K562 (cell line): ENCODE results near the gene IRF2BP2. TPM values are rescaled to one million over a fixed set of nuclear protein-coding genes. Genes with fewer than 3 reads are reported as not detected.
A peak's percentile ranks its signal among the peaks of the same experiment; 100 is the strongest.

ENCODE experiments used
- E2F3 ChIP-seq: fragments of 250-450 bp; sonication (Bioruptor Pico); IDR thresholded peaks from 2 replicates; pipeline ENCODE4 v1.4.0; 2020; ENCODE audit warnings: mild to moderate bottlenecking
- ETV6 ChIP-seq, 3 experiments: fragments of 150-350 bp in 1 of 3; sonication (generic) in 1 of 3; formaldehyde crosslinking in 1 of 3; IDR thresholded peaks; 2 replicates each; pipeline versions ENCODE4 v1.6.1 to v1.8.0; 2014 to 2022; ENCODE audit warnings: borderline replicate concordance in 2 of 3, low read depth in 2 of 3, antibody characterized with exemption in 1 of 3, low read length in 1 of 3, mild to moderate bottlenecking in 1 of 3, missing genetic modification reagents in 1 of 3
- HNRNPH1 ChIP-seq: fragments of 200-400 bp; formaldehyde crosslinking; optimal IDR thresholded peaks from 2 replicates; pipeline ENCODE3; 2017; ENCODE audit warnings: low read depth, mild to moderate bottlenecking, low read length, moderate library complexity
- HNRNPK ChIP-seq: fragments of 200-400 bp; formaldehyde crosslinking; IDR thresholded peaks from one replicate; pipeline ENCODE4 v1.6.1; 2018; ENCODE audit warnings: mild to moderate bottlenecking, low read depth, low read length; ENCODE audit not compliant: poor library complexity, severe bottlenecking
- KLF10 ChIP-seq: fragments of 250-450 bp; sonication (Bioruptor Pico); IDR thresholded peaks from 2 replicates; pipeline ENCODE4 v1.6.1; 2021; ENCODE audit warnings: matching md5 sums
- MEF2D ChIP-seq: conservative IDR thresholded peaks from 2 replicates; pipeline ENCODE4 v1.6.1; 2016; ENCODE audit warnings: low read depth, missing genetic modification characterization, missing compliant biosample characterization
- PHTF2 ChIP-seq: fragments of 250-450 bp; sonication (Bioruptor Pico); IDR thresholded peaks from 2 replicates; pipeline ENCODE4 v1.5.0; 2021; ENCODE audit warnings: mild to moderate bottlenecking
- SRSF7 ChIP-seq: fragments of 200-400 bp; formaldehyde crosslinking; optimal IDR thresholded peaks from 2 replicates; pipeline ENCODE3; 2017; ENCODE audit warnings: mild to moderate bottlenecking, low read depth, low read length
- TEAD4 ChIP-seq, 2 experiments: sonication (generic) in 1 of 2; formaldehyde crosslinking in 1 of 2; IDR thresholded peaks; 2 replicates each; pipeline versions ENCODE4 v1.6.1 to v1.8.0; 2012 to 2022; ENCODE audit warnings: borderline replicate concordance in 1 of 2, inconsistent platforms in 1 of 2, low read length in 1 of 2, mild to moderate bottlenecking in 1 of 2, missing genetic modification reagents in 1 of 2
- YY1 ChIP-seq, 3 experiments: IDR thresholded peaks; 2 replicates each; pipeline ENCODE4 v1.6.1; 2011; ENCODE audit warnings: low read length in 2 of 3, mild to moderate bottlenecking in 2 of 3, moderate library complexity in 2 of 3, borderline replicate concordance in 1 of 3, control low read depth in 1 of 3, low read depth in 1 of 3; ENCODE audit not compliant: insufficient read depth in 3 of 3, insufficient replicate concordance in 2 of 3, control insufficient read depth in 1 of 3, insufficient read length in 1 of 3; ENCODE audit errors: extremely low read depth in 1 of 3
- ZNF282 ChIP-seq: sonication (generic); formaldehyde crosslinking; IDR thresholded peaks from 2 replicates; pipeline ENCODE4 v1.8.1; 2023; ENCODE audit warnings: missing genetic modification reagents
- polyA plus RNA-seq, 8 experiments: library from polyadenylated mRNA; depleted of rRNA in 4 of 8; stranded (reverse) in 5 of 8; unstranded in 3 of 8; fragments of >200 nt; fragmentation: Nextera tagmentation in 2 of 8; fragmentation: Illumina TruSeq in 1 of 8; extraction: Ambion mirVana in 2 of 8; extraction: Trizol in 1 of 8; gene quantifications; 2 replicates each; pipeline versions ENCODE4 v1.2.1 to v1.2.3, GENCODE V29; 2011 to 2014; ENCODE audit warnings: inconsistent platforms in 1 of 8, missing spikeins in 1 of 8
- total RNA-seq, 7 experiments: library from RNA; depleted of rRNA in 6 of 7; stranded (reverse); fragments of >200 nt in 6 of 7; fragmentation: Illumina TruSeq in 2 of 7; extraction: Trizol in 2 of 7; gene quantifications; 2 replicates each; pipeline versions ENCODE4 v1.2.1 to v1.2.3, GENCODE V29; 2011 to 2021; ENCODE audit warnings: low replicate concordance in 1 of 7
- TF ChIP-seq, protein P1 (sequence below): fragments of 250-450 bp; sonication (Bioruptor Pico); IDR thresholded peaks from 2 replicates; pipeline ENCODE4 v1.8.0; 2021; ENCODE audit warnings: moderate library complexity, mild to moderate bottlenecking, inconsistent platforms
- TF ChIP-seq, protein P2 (sequence below): IDR thresholded peaks from 3 replicates; pipeline ENCODE4 v1.6.1; 2011; ENCODE audit warnings: borderline replicate concordance, mild to moderate bottlenecking, moderate library complexity; ENCODE audit not compliant: insufficient read length; ENCODE audit errors: extremely low read depth
- TF ChIP-seq, protein P3 (sequence below): sonication (generic); formaldehyde crosslinking; IDR thresholded peaks from 2 replicates; pipeline ENCODE4 v1.8.0; 2022; ENCODE audit warnings: missing genetic modification reagents, mild to moderate bottlenecking, moderate library complexity, borderline replicate concordance
- TF ChIP-seq, protein P4 (sequence below): fragments of 250-450 bp; sonication (Bioruptor Pico); IDR thresholded peaks from 2 replicates; pipeline ENCODE4 v1.8.0; 2022; ENCODE audit warnings: inconsistent platforms
- TF ChIP-seq, protein P5 (sequence below), 2 experiments: fragments of 450-650 bp; conservative IDR thresholded peaks; 2 replicates each; pipeline ENCODE4 v1.6.1; 2017; ENCODE audit warnings: mild to moderate bottlenecking in 2 of 2, moderate library complexity in 2 of 2

The IRF2BP2 gene
- total and polyA plus RNA-seq, 9 of the 15 experiments (the other 6 are each of a cell fraction or from before 2014, with no cell fraction given), result 7.7 to 68.6 (median 22.1) TPM

DNA sequence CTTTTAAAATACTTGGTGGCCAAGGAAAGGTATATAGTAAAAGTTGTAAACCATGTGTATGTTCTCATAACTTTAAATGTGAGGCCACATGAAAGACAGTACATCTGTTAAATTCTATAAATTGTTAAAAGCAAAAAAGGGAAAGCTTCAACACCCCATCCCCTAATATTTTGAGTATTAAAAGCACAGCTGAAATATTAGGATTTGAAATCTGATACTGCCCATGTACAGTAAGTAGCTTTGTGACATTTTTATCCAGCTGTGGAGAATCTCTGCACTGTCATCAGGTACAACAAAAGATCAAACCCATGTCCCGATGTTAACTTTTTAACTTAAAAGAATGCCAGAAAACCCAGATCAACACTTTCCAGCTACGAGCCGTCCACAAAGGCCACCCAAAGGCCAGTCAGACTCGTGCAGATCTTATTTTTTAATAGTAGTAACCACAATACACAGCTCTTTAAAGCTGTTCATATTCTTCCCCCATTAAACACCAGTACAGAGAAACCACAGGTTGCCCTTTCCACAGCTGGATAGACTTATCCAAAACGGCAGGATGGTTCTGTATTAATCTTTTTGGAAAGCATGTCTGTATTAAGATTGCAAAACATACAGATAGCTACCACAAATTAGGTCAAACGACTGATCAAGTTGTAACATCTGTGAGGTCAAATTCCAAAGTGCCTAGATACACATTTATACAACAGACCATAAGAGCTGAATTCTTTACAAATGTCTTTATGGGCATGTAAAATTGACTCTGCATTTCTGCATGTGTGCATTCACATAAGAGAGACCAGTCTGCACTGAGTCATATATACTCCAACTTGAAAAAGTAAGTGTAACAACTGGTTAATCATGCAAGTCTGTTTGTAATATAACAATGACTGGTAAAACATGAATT, 5.2 kb downstream of the IRF2BP2 start (continued):
- TF ChIP-seq, protein P1, sequence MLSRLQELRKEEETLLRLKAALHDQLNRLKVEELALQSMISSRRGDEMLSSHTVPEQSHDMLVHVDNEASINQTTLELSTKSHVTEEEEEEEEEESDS (CRISPR knock-in tag), result no peak
- no peak for TF ChIP-seq ZNF282 (CRISPR knock-in tag)
- TF ChIP-seq, protein P2, sequence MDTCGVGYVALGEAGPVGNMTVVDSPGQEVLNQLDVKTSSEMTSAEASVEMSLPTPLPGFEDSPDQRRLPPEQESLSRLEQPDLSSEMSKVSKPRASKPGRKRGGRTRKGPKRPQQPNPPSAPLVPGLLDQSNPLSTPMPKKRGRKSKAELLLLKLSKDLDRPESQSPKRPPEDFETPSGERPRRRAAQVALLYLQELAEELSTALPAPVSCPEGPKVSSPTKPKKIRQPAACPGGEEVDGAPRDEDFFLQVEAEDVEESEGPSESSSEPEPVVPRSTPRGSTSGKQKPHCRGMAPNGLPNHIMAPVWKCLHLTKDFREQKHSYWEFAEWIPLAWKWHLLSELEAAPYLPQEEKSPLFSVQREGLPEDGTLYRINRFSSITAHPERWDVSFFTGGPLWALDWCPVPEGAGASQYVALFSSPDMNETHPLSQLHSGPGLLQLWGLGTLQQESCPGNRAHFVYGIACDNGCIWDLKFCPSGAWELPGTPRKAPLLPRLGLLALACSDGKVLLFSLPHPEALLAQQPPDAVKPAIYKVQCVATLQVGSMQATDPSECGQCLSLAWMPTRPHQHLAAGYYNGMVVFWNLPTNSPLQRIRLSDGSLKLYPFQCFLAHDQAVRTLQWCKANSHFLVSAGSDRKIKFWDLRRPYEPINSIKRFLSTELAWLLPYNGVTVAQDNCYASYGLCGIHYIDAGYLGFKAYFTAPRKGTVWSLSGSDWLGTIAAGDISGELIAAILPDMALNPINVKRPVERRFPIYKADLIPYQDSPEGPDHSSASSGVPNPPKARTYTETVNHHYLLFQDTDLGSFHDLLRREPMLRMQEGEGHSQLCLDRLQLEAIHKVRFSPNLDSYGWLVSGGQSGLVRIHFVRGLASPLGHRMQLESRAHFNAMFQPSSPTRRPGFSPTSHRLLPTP, result no peak
- TF ChIP-seq HNRNPH1, result no peak
- TF ChIP-seq, protein P3, sequence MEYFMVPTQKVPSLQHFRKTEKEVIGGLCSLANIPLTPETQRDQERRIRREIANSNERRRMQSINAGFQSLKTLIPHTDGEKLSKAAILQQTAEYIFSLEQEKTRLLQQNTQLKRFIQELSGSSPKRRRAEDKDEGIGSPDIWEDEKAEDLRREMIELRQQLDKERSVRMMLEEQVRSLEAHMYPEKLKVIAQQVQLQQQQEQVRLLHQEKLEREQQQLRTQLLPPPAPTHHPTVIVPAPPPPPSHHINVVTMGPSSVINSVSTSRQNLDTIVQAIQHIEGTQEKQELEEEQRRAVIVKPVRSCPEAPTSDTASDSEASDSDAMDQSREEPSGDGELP (CRISPR knock-in tag), result peak; percentile 76; the same call in 1 of the 2 replicates
- TF ChIP-seq MEF2D (tag), result no peak
- no peak for TF ChIP-seq SRSF7
- TF ChIP-seq, protein P4, sequence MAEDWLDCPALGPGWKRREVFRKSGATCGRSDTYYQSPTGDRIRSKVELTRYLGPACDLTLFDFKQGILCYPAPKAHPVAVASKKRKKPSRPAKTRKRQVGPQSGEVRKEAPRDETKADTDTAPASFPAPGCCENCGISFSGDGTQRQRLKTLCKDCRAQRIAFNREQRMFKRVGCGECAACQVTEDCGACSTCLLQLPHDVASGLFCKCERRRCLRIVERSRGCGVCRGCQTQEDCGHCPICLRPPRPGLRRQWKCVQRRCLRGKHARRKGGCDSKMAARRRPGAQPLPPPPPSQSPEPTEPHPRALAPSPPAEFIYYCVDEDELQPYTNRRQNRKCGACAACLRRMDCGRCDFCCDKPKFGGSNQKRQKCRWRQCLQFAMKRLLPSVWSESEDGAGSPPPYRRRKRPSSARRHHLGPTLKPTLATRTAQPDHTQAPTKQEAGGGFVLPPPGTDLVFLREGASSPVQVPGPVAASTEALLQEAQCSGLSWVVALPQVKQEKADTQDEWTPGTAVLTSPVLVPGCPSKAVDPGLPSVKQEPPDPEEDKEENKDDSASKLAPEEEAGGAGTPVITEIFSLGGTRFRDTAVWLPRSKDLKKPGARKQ (CRISPR knock-in tag), result no peak
- TF ChIP-seq HNRNPK, result no peak
- no peak for TF ChIP-seq ETV6 (IDR thresholded peaks at IDR 0.05; ENCODE audit: borderline replicate concordance in 1 of 2, low read depth in 2 of 2, low read length in 1 of 2)
- TF ChIP-seq ETV6 (CRISPR knock-in tag; IDR thresholded peaks at IDR 0.05; ENCODE audit: borderline replicate concordance), result no peak
- no peak for TF ChIP-seq E2F3 (CRISPR knock-in tag)
- TF ChIP-seq, protein P5, sequence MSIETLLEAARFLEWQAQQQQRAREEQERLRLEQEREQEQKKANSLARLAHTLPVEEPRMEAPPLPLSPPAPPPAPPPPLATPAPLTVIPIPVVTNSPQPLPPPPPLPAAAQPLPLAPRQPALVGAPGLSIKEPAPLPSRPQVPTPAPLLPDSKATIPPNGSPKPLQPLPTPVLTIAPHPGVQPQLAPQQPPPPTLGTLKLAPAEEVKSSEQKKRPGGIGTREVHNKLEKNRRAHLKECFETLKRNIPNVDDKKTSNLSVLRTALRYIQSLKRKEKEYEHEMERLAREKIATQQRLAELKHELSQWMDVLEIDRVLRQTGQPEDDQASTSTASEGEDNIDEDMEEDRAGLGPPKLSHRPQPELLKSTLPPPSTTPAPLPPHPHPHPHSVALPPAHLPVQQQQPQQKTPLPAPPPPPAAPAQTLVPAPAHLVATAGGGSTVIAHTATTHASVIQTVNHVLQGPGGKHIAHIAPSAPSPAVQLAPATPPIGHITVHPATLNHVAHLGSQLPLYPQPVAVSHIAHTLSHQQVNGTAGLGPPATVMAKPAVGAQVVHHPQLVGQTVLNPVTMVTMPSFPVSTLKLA (conservative IDR thresholded peaks at IDR 0.05), result peak; percentile 27 to 57; a peak in 1 of 4 replicates
- no peak for TF ChIP-seq YY1 (IDR thresholded peaks at IDR 0.05; ENCODE audit: borderline replicate concordance in 1 of 3, control insufficient read depth in 1 of 3, extremely low read depth in 1 of 3, insufficient read depth in 3 of 3, insufficient read length in 1 of 3, insufficient replicate concordance in 2 of 3, low read depth in 1 of 3, low read length in 2 of 3)
- no peak for TF ChIP-seq PHTF2
- TF ChIP-seq KLF10 (CRISPR knock-in tag), result no peak
- TF ChIP-seq TEAD4 (IDR thresholded peaks at IDR 0.05; ENCODE audit: low read length), result peak; percentile 99
- no peak for TF ChIP-seq TEAD4 (CRISPR knock-in tag; IDR thresholded peaks at IDR 0.05; ENCODE audit: borderline replicate concordance)
